NCI-H1436 (cell line): Measurements from ENCODE around the gene PIK3AP1.

Source experiments
- DNase-seq: peaks from one replicate; lab custom pipeline; 2025; lab: John Stamatoyannopoulos, UW

PIK3AP1 gene

DNA sequence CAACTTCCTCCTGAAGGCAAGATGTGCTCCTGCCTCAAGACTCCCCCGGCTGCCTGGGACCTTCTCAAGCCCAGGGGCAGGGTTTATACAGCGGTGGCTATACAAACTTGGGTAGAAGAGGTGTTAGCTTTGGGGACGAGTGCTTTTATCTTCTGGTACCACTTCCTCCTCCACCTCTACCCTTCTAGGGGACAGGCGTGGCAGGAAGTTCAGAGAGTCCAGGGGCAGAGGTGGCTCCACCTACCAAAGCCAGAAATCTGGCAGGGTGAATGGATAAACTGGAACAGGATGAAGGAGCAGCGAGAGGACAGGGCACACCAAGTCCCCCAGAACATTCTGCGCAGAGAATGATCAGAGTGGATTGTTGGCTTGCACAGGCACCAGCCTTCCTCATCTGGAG, 109.5 kb downstream of the PIK3AP1 start:
- DNase-seq: no peak

- no peak for DNase-seq
These were observed 110.8 kb downstream of the PIK3AP1 start for GRCh38 chr10:96609510-96609909.

DNA sequence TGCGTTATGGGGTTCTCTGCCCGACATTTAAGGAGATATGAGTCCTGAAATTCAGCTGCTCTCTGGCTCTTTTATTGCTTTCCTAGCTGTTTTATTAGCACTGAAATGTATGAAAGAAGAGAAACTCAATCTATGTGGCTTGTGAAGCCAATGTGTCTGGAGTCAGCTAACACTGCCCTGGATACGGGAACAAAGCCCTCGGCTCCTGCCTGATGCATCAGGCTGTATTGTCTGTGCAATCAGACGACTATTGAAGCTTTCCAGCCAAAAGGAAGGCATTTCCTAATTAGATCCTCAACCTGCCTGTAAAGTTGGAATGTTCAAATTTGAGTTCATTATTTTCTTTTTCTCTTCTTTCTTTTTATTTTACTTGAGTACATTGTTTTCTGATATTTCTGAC, 111.5 kb downstream of the PIK3AP1 start:
- DNase-seq: no peak

GRCh38 chr10:96608262-96608661, 112.1 kb downstream of the PIK3AP1 start:
- DNase-seq: no peak

- no peak for DNase-seq
These were observed 113.4 kb downstream of the PIK3AP1 start for GRCh38 chr10:96606946-96607345.

- DNase-seq: no peak
These were observed 114.1 kb downstream of the PIK3AP1 start for GRCh38 chr10:96606216-96606615.

DNA sequence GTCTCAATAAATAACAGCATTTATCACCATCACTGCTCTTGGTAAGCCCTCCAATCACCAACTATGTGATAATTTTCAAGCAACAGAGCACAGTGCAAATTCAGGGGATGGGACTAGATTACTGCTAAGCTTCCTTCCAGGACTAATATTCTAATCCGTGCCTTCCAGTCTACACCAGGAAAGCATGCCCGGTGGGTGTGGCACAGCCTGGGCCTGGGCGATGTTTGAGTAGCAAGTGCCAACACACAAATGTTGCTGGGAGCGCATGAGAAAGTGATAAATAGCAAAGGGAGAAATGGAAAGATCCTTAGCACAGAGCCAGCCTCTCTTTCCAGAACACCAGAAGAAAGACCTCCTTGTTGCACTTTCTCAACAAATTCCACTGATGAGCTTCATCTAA, 120.0 kb downstream of the PIK3AP1 start:
- no peak for DNase-seq

DNA sequence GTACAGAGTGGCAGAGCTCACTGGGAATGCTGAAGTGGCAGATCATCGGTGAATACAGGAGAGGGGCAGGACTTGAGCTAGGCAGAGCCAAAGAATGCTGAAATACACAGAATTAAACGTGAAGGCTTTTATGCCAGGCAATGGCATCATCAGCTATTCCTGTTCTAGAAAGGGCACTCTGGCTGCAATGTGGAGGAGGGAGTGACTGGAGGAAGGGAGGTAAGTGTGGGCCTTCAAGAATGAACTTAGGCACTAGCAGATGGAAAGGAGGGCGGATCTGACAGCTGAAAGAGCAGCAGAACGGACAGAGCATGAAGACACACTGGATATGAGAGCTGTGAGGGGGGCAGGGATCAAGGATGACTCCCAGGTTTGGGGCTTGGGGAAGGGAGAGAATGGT, 121.5 kb downstream of the PIK3AP1 start:
- DNase-seq: no peak

- DNase-seq: no peak
These were observed 123.6 kb downstream of the PIK3AP1 start for GRCh38 chr10:96596422-96597407.

- no peak for DNase-seq
These were observed 124.6 kb downstream of the PIK3AP1 start for GRCh38 chr10:96595741-96596140.

GRCh38 chr10:96591946-96592345, 128.4 kb downstream of the PIK3AP1 start:
- no peak for DNase-seq

DNA sequence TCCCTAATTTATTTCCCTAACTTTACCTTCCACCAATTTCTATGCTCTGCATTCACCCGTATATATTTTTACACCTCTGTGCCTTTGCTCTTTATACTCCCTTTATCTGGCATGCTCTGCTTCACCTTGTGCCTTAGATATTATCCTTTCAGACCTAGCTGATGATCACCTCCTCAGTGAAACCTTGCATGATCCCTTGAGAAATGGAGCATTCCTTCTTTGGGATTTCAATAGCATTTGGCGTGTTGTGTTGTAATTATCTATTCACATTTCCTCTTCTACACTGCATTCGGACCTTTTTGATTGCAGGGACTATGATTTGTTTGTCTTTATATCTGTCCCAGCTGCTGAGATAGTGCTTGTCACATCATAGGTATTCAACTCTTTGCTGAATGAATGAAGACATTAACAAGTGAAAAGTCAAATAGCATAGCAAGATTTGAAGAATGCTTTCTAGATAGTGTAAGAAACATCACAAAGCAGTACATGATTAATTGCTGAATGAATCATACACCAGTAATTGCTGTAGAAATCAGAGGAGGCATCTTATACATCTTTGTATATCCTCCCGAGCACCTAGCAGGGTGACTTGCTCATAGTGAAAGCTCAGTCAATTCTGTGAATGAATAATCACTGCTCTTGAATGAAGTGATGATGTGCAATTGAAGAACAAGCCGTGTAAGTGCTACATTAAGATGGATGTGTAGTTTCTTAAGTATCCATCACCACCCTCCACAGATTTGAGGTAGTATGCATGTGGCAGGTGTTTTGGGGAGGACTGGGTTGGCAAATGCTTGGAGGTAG, 131.5 kb downstream of the PIK3AP1 start:
- DNase-seq: no peak

DNA sequence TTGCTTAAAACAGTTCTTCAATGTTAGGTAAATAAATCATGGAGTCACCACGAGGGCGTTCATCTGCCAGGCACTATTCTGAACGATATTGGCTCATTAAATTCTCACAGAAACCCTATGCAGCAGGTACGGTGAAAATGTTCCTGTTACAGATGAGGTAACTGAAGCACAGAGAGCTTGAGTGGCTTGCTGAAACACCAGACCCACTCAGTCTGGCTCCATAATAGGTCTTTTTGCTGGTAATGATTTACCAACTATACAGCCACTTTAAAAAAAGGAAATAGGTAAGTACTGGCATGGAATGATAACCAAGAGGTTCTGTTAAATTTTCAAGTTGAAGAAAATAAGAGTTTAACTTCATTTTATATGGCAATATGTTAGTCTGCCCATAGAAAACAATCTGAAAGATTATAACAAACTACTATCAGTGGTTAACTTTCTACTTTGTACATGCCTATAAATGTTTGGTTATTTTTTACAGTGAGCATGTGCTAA, 132.2 kb downstream of the PIK3AP1 start:
- DNase-seq: no peak

DNA sequence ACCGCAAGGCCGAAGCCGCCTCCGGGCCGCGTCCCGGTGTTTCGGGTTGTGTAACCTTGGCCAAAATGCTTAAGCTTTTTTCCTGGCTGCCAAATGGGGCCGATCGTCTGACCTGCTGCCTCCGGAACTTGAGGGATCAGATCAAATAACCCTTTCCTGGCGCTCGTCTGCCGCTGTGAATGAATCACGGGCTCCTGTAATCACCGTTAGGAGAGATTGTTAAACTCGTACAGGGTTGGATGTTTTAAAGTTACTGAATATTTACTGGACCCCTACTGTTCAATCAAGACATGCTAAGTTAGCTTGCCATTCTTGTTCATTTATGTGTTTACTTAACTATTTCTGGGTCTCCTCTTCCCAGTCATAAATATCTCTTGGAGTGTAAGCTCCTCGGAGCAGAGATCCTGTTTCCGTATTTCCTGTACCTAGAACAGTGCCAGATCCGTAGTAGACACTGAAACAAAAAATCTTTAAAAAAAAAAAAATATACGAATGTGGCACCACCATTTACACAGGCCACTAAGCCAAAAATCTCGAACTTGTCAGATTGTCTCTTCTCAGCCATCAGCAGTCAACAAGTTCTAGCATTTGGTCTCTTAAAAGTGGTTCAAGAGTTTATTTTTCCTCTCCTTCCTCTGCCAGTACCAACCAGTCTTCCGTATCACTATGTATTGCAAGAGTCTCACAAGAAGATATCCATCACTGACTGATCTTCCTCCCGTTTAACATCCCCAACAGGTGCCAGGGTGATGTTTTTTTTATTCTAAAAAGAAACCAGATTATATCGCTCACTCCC, 132.9 kb downstream of the PIK3AP1 start:
- DNase-seq: no peak

GRCh38 chr10:96586419-96587263, 133.7 kb downstream of the PIK3AP1 start, which contains the start of gene TM9SF3:
Gene TM9SF3 (minus strand): TSS chr10:96587012. CDS start chr10:96586835, 177 bp downstream.
- peak; percentile 79 for DNase-seq

- no peak for DNase-seq
These were observed 134.4 kb downstream of the PIK3AP1 start for GRCh38 chr10:96585736-96586418.

- no peak for DNase-seq
These were observed 135.8 kb downstream of the PIK3AP1 start for GRCh38 chr10:96584474-96584873.

GRCh38 chr10:96584035-96584434, 136.3 kb downstream of the PIK3AP1 start:
- no peak for DNase-seq

DNA sequence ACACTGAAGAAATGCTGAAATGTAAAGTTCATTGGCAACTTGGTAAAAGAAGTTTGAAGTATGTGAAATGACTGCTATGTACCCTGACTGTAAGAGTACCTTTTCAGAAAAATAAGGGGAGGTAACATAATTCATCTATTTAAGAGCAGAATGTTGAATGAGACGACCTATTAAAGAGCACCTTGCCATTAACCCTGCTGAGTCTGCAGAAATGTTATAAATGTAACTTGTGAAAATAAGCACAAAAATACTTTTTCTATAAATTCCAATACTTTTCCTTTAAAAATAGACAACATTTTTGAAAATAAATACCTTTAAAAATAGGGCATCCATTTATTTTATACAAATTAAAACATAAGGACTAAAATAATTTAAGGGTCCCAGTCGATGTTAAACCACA, 141.2 kb downstream of the PIK3AP1 start:
- no peak for DNase-seq

DNA sequence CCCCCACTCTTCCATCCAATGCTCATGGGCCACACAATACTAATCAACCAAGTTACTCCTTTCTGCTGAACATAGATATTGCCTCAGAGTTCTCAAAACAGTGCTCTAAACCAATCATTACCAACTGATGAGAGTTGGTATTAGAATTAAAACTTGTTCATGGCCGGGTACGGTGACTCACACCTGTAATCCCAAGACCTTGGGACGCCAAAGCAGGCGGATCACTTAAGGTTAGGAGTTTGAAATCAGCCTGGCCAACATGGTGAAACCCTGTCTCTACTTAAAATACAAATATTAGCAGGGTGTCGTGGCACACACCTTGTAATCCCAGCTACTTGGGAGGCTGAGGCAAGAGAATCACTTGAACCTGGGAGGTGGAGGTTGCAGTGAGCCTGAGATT, 141.7 kb downstream of the PIK3AP1 start:
- no peak for DNase-seq
